MCF 10A (cell line): ENCODE results near the gene DLL1. TPM values are rescaled to one million over a fixed set of nuclear protein-coding genes. Genes with fewer than 3 reads are reported as not detected.

ENCODE experiments used
- BruUV-seq: library from RNA; stranded (reverse); fragments of 400-500 nt; replicated peaks from 2 replicates; lab custom pipeline; 2021; lab: Mats Ljungman, UMichigan
- CTCF ChIA-PET: fragments of 300-600 bp; sonication (Branson Sonifier 250); formaldehyde crosslinking; extraction: SDS; loops from one replicate; lab custom pipeline; 2021; ENCODE audit warnings: antibody characterized with exemption, inconsistent platforms; lab: Yijun Ruan, JAX
- POLR2A ChIA-PET: fragments of 300-600, 350-650 bp; sonication (Branson Sonifier 250); formaldehyde crosslinking; extraction: SDS; loops from one replicate; lab custom pipeline; 2020; ENCODE audit warnings: antibody characterized with exemption, inconsistent platforms; lab: Yijun Ruan, JAX
- DNase-seq: peaks from one replicate; pipeline ENCODE4 v3.0.0-alpha.2; 2018; ENCODE audit not compliant: unreplicated experiment
- H3K27ac Mint-ChIP-seq: one replicate; pipeline ENCODE4 v1.8.0; 2022; ENCODE audit warnings: mild to moderate bottlenecking, low read depth, mixed read lengths; ENCODE audit not compliant: unreplicated experiment
- H3K27me3 Mint-ChIP-seq: one replicate; pipeline ENCODE4 v1.8.0; 2022; ENCODE audit warnings: mixed read lengths; ENCODE audit not compliant: insufficient read depth, unreplicated experiment
- H3K36me3 Mint-ChIP-seq: one replicate; pipeline ENCODE4 v1.8.0; 2022; ENCODE audit warnings: mild to moderate bottlenecking, moderate library complexity, mixed read lengths; ENCODE audit not compliant: insufficient read depth, unreplicated experiment
- H3K4me1 Mint-ChIP-seq: one replicate; pipeline ENCODE4 v1.8.0; 2022; ENCODE audit warnings: mixed read lengths; ENCODE audit not compliant: insufficient read depth, unreplicated experiment
- H3K4me3 Mint-ChIP-seq: one replicate; pipeline ENCODE4 v1.8.0; 2022; ENCODE audit warnings: mild to moderate bottlenecking, moderate library complexity, mixed read lengths; ENCODE audit not compliant: unreplicated experiment
- H3K9me3 Mint-ChIP-seq: one replicate; pipeline ENCODE4 v1.8.0; 2022; ENCODE audit warnings: mixed read lengths; ENCODE audit not compliant: unreplicated experiment
- intact Hi-C: fragments of 100-400 bp; cut with micrococcal nuclease; formaldehyde crosslinking; loops from 2 replicates; pipeline ENCODE4 v1.14.1; 2022
- total RNA-seq: library from RNA; stranded (reverse); gene quantifications from 2 replicates; pipeline ENCODE4 v1.2.3, GENCODE V29; 2022
- TF ChIP-seq, protein P1 (sequence below): fragments of 200-600 bp; IDR thresholded peaks from one replicate; pipeline ENCODE4 v1.8.0; 2022; ENCODE audit warnings: antibody characterized with exemption, mild to moderate bottlenecking; ENCODE audit not compliant: unreplicated experiment

The DLL1 gene
- total RNA-seq, 1 experiment from 2014 or later, result 1.4 TPM

DNA sequence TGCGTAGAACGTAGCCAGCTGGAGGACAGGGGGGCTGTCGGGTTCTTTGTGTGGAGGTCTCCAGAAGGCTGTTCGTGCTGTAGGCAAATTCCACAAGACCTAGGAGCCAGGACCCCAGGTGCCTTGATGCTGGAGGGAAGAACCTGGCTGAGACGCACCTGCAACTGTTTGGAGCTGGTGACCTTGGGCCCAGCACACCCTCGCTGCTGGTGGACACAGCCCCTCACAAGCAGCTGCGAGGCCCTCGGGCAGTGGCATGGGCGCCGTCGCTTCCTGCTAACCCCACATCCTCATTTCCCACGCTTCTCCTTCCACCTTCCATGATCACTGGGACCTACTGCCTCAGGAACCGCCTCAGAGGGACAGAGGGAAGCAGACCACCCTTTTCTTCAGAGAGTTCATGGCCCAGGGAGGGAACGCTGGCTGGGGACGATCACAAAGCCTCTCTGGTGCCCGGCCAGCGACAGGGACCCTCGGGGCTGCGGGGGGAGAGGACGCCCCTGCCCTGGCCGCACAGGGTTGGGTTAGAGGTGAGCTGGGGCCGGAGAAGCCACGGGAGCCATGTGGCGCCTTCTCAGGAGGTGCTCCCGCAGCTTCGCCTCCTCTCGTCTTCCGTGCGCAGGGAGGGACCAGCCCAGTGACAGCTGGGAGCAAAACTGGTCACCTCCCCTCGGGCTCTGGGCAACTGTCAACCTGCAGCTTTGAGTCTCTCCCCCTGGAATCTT, 18.4 kb downstream of the DLL1 start:
- POLR2A ChIA-PET, result no interaction called here
- peaks cover 26% of the 10 kb centered on the region for H3K27me3 Mint-ChIP-seq
- H3K9me3 Mint-ChIP-seq, result no peaks in the 10 kb centered on the region

GRCh38 chr6:170271771-170272314, 19.0 kb downstream of the DLL1 start:
- no TSS peak for BruUV-seq
- DNase-seq, result no peak
- Mint-ChIP-seq H3K36me3 (no peaks in the 10 kb centered on the region), H3K27ac (no peak overlapping the region), H3K4me3 (no peak overlapping the region), H3K27me3 (peaks cover 26% of the 10 kb centered on the region), H3K9me3 (no peaks in the 10 kb centered on the region), H3K4me1 (no peaks in the 10 kb centered on the region)
- TF ChIP-seq, protein P1, sequence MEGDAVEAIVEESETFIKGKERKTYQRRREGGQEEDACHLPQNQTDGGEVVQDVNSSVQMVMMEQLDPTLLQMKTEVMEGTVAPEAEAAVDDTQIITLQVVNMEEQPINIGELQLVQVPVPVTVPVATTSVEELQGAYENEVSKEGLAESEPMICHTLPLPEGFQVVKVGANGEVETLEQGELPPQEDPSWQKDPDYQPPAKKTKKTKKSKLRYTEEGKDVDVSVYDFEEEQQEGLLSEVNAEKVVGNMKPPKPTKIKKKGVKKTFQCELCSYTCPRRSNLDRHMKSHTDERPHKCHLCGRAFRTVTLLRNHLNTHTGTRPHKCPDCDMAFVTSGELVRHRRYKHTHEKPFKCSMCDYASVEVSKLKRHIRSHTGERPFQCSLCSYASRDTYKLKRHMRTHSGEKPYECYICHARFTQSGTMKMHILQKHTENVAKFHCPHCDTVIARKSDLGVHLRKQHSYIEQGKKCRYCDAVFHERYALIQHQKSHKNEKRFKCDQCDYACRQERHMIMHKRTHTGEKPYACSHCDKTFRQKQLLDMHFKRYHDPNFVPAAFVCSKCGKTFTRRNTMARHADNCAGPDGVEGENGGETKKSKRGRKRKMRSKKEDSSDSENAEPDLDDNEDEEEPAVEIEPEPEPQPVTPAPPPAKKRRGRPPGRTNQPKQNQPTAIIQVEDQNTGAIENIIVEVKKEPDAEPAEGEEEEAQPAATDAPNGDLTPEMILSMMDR, result no peak
- CTCF ChIA-PET, result no interaction called here
- POLR2A ChIA-PET, result interaction anchor here (1.1 kb wide), 1 partner anchor 9 kb away, joined by 5 read pairs; no protein-coding TSS in a partner anchor
- intact Hi-C loops, result no loop called here

More for the DNA sequence above, 18.4 kb downstream of the DLL1 start:
- intact Hi-C loops, result no loop called here
- H3K4me1 Mint-ChIP-seq, result no peaks in the 10 kb centered on the region
- no peaks in the 10 kb centered on the region for H3K36me3 Mint-ChIP-seq
- CTCF ChIA-PET, result no interaction called here
- TF ChIP-seq, protein P1, result no peak
- DNase-seq, result no peak
- no TSS peak for BruUV-seq
- H3K27ac Mint-ChIP-seq, result no peak overlapping the region
- H3K4me3 Mint-ChIP-seq, result no peak overlapping the region

- no peaks in the 10 kb centered on the region for H3K9me3 Mint-ChIP-seq
- ChIA-PET CTCF (no interaction called here), POLR2A (interaction anchor here (1.1 kb wide), 1 partner anchor 8 kb away, joined by 5 read pairs; no protein-coding TSS in a partner anchor)
- no TSS peak for BruUV-seq
- no peaks in the 10 kb centered on the region for H3K36me3 Mint-ChIP-seq
- no peaks in the 10 kb centered on the region for H3K4me1 Mint-ChIP-seq
- H3K4me3 Mint-ChIP-seq, result no peak overlapping the region
- DNase-seq, result no peak
- intact Hi-C loops, result no loop called here
- TF ChIP-seq, protein P1, result no peak
- H3K27ac Mint-ChIP-seq, result no peak overlapping the region
- peaks cover 26% of the 10 kb centered on the region for H3K27me3 Mint-ChIP-seq
Measured at GRCh38 chr6:170270984-170271593, 19.8 kb downstream of the DLL1 start.

GRCh38 chr6:170269846-170270541, 20.9 kb downstream of the DLL1 start:
- DNase-seq, result no peak
- no peaks in the 10 kb centered on the region for H3K36me3 Mint-ChIP-seq
- CTCF ChIA-PET, result no interaction called here
- intact Hi-C loops, result no loop called here
- POLR2A ChIA-PET, result no interaction called here
- H3K4me3 Mint-ChIP-seq, result no peak overlapping the region
- H3K27me3 Mint-ChIP-seq, result peaks cover 26% of the 10 kb centered on the region
- BruUV-seq, result no TSS peak
- TF ChIP-seq, protein P1, result no peak
- no peaks in the 10 kb centered on the region for H3K9me3 Mint-ChIP-seq
- no peak overlapping the region for H3K27ac Mint-ChIP-seq
- no peaks in the 10 kb centered on the region for H3K4me1 Mint-ChIP-seq
